LHCN-M2 (cell line): ENCODE measurements around the gene LTB4R. TPM values are rescaled to one million over a fixed set of nuclear protein-coding genes. Genes with fewer than 3 reads are reported as not detected.

Source experiments
- DNase-seq: peaks from one replicate; pipeline ENCODE4 v3.0.0-alpha.2; 2012; ENCODE audit warnings: low read depth
- polyA plus RNA-seq: library from polyadenylated mRNA; unstranded; fragments of >200 nt; gene quantifications from one replicate; pipeline ENCODE4 v1.2.1, GENCODE V29; 2012; ENCODE audit warnings: missing spikeins
- total RNA-seq: library from RNA; depleted of rRNA; stranded (reverse); fragments of >200 nt; gene quantifications from 2 replicates; pipeline ENCODE4 v1.2.3, GENCODE V29; 2014; rRNA removed

LTB4R gene, protein sequence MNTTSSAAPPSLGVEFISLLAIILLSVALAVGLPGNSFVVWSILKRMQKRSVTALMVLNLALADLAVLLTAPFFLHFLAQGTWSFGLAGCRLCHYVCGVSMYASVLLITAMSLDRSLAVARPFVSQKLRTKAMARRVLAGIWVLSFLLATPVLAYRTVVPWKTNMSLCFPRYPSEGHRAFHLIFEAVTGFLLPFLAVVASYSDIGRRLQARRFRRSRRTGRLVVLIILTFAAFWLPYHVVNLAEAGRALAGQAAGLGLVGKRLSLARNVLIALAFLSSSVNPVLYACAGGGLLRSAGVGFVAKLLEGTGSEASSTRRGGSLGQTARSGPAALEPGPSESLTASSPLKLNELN
- 0.90 and 1.7 TPM in 2 replicates for total RNA-seq
- polyA plus RNA-seq = 0.74 TPM

DNA sequence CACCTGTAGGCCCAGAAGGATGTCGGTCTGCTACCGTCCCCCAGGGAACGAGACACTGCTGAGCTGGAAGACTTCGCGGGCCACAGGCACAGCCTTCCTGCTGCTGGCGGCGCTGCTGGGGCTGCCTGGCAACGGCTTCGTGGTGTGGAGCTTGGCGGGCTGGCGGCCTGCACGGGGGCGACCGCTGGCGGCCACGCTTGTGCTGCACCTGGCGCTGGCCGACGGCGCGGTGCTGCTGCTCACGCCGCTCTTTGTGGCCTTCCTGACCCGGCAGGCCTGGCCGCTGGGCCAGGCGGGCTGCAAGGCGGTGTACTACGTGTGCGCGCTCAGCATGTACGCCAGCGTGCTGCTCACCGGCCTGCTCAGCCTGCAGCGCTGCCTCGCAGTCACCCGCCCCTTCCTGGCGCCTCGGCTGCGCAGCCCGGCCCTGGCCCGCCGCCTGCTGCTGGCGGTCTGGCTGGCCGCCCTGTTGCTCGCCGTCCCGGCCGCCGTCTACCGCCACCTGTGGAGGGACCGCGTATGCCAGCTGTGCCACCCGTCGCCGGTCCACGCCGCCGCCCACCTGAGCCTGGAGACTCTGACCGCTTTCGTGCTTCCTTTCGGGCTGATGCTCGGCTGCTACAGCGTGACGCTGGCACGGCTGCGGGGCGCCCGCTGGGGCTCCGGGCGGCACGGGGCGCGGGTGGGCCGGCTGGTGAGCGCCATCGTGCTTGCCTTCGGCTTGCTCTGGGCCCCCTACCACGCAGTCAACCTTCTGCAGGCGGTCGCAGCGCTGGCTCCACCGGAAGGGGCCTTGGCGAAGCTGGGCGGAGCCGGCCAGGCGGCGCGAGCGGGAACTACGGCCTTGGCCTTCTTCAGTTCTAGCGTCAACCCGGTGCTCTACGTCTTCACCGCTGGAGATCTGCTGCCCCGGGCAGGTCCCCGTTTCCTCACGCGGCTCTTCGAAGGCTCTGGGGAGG, at the start of gene LTB4R:
Gene LTB4R, plus strand, starts transcription at position 857 of the 959 bp plus-strand sequence. CDS start 4,150 bp downstream, outside the sequence.
- DNase-seq = no peak

DNA sequence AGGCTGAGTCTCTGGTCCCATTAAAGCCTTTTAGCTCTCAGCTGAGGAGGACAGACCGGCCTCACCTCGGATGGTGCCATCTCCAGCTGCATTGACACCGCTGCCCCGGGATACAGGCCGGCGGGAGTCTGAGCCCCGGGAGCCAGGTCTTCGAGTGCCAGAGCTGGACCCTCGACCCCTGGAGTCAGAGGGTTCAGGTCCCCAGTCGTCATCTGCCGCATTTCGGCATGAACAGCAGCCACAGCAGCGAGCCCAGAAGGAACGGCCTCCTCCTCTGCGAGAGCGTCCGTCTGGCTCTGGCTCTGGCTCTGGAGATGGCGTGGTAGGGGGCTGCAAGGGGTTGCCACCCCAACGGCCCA, 49.4 kb upstream of the LTB4R start:
- DNase-seq = no peak

GRCh38 chr14:24262821-24263733, 48.2 kb upstream of the LTB4R start, which contains the start of gene TGM1:
Gene TGM1, minus strand, starts transcription at chr14:24263177. Its CDS starts 825 bp downstream, at chr14:24262352.
- DNase-seq = no peak

DNA sequence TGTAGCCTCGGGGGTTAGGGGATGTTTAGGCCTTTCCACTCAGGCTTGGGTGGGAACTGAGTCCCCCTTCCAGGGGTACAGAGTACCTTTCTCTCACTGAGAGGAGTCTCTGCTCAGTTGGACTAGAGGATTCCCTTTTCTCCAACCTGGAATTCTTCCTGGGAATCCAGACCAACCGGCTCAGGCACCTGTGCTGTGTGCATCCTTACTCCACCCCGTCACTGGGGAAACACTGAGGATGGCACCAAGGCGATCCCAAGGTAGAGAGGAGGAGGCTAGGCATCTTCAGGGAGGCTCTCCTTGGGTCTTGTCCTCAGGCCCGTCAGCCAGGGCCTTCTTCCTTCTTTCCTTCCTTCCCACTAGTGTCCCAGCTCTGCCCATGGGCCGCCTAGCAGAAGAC, 47.5 kb upstream of the LTB4R start:
- DNase-seq = no peak

DNA sequence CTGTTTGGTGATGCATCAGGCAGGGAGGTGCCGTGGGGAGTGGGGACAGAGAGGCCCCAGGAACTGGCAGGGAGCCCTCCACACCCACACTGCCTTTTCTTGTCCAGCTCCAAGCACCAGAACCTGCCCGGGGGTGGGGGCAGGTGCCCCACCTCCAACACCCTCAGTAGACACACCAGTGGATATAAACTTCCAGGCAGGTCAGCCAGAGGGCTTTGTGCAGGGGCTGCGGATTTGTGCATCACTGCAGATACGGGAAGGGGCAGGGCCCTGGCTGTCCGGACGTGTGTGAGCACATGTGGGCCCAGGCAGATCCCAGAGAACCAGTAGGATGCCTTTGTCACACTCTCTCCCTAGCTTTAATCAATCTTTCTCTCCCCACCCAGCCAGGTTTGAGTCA, 47.0 kb upstream of the LTB4R start:
- DNase-seq = no peak

- no peak for DNase-seq
Observed at GRCh38 chr14:24266344-24267244, 44.7 kb upstream of the LTB4R start.

DNA sequence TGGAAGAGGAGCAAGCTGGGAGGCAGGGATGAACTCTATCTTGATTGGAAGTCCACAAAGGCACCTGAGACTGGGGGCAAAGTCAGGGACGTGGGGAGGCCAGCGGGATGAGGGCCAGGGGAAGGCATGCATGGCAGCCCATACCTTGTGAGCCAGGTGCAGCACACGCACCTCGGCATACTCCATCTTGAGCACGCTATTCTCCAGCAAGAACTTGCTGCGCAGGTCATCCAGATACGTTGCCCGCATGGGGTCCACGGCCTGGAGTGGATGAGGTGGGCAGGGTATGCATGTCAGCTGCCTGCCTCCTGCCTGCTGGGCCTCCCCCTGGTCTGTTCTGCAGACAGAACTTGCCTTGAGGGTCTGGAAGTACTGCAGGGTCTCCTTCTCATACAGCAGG, 43.8 kb upstream of the LTB4R start:
- no peak for DNase-seq

- DNase-seq = no peak
Observed at GRCh38 chr14:24268225-24268624, 43.1 kb upstream of the LTB4R start.

DNA sequence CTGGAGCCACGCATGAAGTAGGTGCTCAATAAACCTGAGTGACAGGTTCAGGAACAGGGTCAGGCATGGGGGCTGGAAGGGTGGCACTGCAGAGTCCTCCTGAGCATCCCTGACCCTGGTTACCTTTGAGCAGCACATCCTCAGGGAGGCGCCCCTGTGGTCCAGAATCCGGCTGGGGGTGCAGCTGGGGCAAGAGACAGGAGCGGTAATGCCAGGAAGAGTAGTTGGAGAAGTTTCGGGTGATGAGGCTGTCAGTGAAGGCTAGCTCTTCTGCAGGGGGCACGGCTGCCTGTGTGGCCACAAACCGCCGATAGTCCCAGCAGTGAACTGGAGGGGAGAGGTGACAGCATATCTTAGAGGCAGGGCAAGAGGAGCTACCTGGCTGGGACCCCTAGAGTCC, 41.9 kb upstream of the LTB4R start:
- DNase-seq = no peak

- no peak for DNase-seq
Observed at GRCh38 chr14:24269910-24270536, 41.3 kb upstream of the LTB4R start.

- no peak for DNase-seq
Observed at GRCh38 chr14:24270537-24271133, 40.7 kb upstream of the LTB4R start.

- DNase-seq = peak; percentile 78
Observed at GRCh38 chr14:24271134-24271833, 40.0 kb upstream of the LTB4R start, which contains the start of gene RABGGTA. Gene RABGGTA, minus strand, starts transcription at chr14:24271597. Its CDS starts 482 bp downstream, at chr14:24271115.

GRCh38 chr14:24271834-24272263, 39.5 kb upstream of the LTB4R start:
- no peak for DNase-seq

- DNase-seq = no peak
Observed at GRCh38 chr14:24272467-24272866, 38.8 kb upstream of the LTB4R start.

- no peak for DNase-seq
Observed at GRCh38 chr14:24273422-24273998, 37.8 kb upstream of the LTB4R start.

- DNase-seq = no peak
Observed at GRCh38 chr14:24274101-24274543, 37.2 kb upstream of the LTB4R start.

GRCh38 chr14:24277071-24277470, 34.2 kb upstream of the LTB4R start:
- DNase-seq = no peak
